ENCODE measurements around the gene LGALS9. TPM values are rescaled to one million over a fixed set of nuclear protein-coding genes. Genes with fewer than 3 reads are reported as not detected.

Gene LGALS9
- total and polyA plus RNA-seq, 3 experiments from 2014 or later, result 9.3 to 9.9 (median 9.8) TPM

DNA sequence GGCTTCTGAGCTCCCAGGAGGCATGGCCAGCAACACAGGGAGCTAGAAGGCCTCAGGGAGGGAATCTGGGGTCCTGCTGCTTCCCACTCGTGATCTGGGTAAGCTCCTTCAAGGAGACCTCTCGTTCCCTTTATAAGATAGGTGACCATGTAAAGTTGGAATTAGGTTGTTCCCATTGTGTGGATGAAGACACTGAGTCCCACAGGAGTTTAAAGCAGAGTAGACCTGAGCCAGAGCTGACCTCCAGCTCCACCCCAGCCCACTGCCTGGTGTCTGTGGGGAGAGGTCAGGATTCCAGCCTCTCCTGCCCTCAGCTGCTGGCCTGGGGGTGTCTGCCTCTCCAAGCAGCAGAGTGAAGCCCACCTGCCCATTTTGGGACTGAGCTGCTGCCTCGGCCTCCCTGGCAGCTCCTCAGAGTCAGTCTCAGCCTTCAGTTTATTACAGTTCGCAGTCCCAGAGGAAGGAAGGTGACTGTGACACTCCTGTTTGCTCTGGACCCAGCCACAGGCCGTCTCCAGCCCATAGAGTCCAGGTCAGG, 33.1 kb upstream of the LGALS9 start:
- Mint-ChIP-seq H3K4me1 (peaks cover 10 to 16% (median 16%) of the 10 kb centered on the region in 3 donors), H3K27me3 (no peaks in the 10 kb centered on the region), H3K27ac (peak overlapping the region in 1 of 8 donors; percentile 42), H3K36me3 (peaks cover 0 to 46% (median 11%) of the 10 kb centered on the region in 3 donors), H3K9me3 (no peaks in the 10 kb centered on the region), H3K4me3 (no peak overlapping the region)
- Histone ChIP-seq H3K4me3 (ENCODE audit: low read length) (no peak overlapping the region), H3K27ac (ENCODE audit: low read depth, low read length) (no peak overlapping the region), H3K4me1 (ENCODE audit: insufficient read depth, low read length) (no peaks in the 10 kb centered on the region), H3K9me3 (ENCODE audit: low read length) (no peaks in the 10 kb centered on the region), H3K36me3 (ENCODE audit: insufficient read depth, low read length) (peaks cover 1% of the 10 kb centered on the region), H3K27me3 (ENCODE audit: insufficient read depth, low read length, poor library complexity, severe bottlenecking) (no peaks in the 10 kb centered on the region)
- POLR2A ChIA-PET, result no interaction called here
- DNase-seq, result peak in 1 of 5 donors; percentile 14
- CTCF ChIA-PET, result interaction anchor here (1.2 to 2.4 kb wide), 5 partner anchors 53 to 361 kb away, joined by 4 to 8 read pairs (median 6); no protein-coding TSS in a partner anchor

DNA sequence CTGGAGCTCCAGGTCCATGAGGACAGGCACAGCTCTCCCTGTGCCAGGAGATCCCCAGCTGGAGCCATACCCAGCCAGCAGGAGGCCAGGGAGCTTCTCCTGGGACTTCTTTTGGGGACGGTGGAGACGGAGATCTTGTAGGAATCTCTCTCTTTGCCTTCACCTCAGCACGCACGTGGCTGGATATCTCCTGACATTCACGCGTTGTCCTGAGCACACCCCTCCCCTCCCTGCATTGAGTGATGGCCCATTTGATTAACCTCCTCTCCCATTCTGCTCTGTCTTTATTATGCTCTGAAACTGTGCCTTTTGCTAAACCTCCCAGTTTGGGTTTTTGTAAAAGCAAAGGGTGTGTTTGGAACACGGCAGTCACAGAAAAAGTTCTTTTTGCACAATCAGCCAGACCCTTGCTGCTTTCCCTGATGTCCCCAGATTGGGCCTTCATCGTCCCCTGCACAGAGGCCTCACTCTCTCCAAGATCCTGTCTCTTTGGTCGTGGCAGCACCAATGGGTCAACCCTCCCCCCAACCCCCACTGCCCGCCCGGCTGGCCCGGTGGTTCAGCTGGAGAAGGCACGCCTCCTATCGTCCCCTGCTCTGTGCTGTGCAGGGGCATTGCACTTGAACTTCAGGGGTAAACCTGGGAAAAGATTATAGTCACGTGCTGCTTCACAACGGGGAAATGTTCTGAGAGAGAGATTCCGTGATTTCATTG, 32.5 kb upstream of the LGALS9 start:
- H3K9me3 ChIP-seq (ENCODE audit: low read length), result no peaks in the 10 kb centered on the region
- Mint-ChIP-seq H3K4me1 (peaks cover 12 to 19% (median 16%) of the 10 kb centered on the region in 3 donors), H3K36me3 (peaks cover 0 to 45% (median 11%) of the 10 kb centered on the region in 3 donors), H3K4me3 (no peak overlapping the region), H3K27ac (peak overlapping the region in 2 of 8 donors; percentile 42 to 56), H3K27me3 (no peaks in the 10 kb centered on the region), H3K9me3 (no peaks in the 10 kb centered on the region)
- DNase-seq, result no peak
- H3K27ac ChIP-seq (ENCODE audit: low read depth, low read length), result no peak overlapping the region
- no peaks in the 10 kb centered on the region for H3K4me1 ChIP-seq (ENCODE audit: insufficient read depth, low read length)
- no peak overlapping the region for H3K4me3 ChIP-seq (ENCODE audit: low read length)
- no peaks in the 10 kb centered on the region for H3K36me3 ChIP-seq (ENCODE audit: insufficient read depth, low read length)
- CTCF ChIA-PET, result interaction anchor here (0.8 to 11.8 kb wide), 12 partner anchors 28 to 362 kb away, joined by 3 to 161 read pairs (median 8); no protein-coding TSS in a partner anchor
- POLR2A ChIA-PET, result no interaction called here
- H3K27me3 ChIP-seq (ENCODE audit: insufficient read depth, low read length, poor library complexity, severe bottlenecking), result no peaks in the 10 kb centered on the region

DNA sequence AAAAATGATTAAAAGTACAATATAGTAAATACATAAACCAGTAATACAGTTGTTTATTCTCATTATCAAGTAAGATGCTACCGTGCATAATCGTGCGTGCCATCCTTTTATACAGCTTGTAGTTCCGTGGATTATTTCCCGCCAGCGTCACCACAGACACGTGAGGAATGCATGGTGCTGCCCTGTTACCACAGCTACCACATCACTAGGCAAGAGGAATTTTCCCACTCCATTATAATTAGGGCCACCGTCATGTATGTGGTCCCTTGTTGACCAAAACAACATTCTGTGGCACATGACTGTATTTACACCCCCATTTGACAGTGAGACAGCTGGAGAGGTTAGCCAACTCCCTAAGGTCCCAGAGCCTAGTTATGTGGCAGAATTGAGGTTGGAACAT, 30.5 kb upstream of the LGALS9 start:
- no peak overlapping the region for H3K27ac ChIP-seq (ENCODE audit: low read depth, low read length)
- CTCF ChIA-PET, result interaction anchor here (0.9 to 11.8 kb wide), 27 partner anchors 8 to 364 kb away, joined by 3 to 161 read pairs (median 6); no protein-coding TSS in a partner anchor

GRCh38 chr17:27601069-27601974, 29.7 kb upstream of the LGALS9 start:
- no peaks in the 10 kb centered on the region for H3K4me1 ChIP-seq (ENCODE audit: insufficient read depth, low read length)
- no peaks in the 10 kb centered on the region for H3K27me3 ChIP-seq (ENCODE audit: insufficient read depth, low read length, poor library complexity, severe bottlenecking)
- peak; percentile 61 to 86 (median 74) for DNase-seq
- peaks cover 2% of the 10 kb centered on the region for H3K36me3 ChIP-seq (ENCODE audit: insufficient read depth, low read length)
- no peak overlapping the region for H3K4me3 ChIP-seq (ENCODE audit: low read length)
- no peaks in the 10 kb centered on the region for H3K9me3 ChIP-seq (ENCODE audit: low read length)
- Mint-ChIP-seq H3K27me3 (no peaks in the 10 kb centered on the region), H3K27ac (peak overlapping the region in 3 of 8 donors; percentile 42 to 78 (median 55)), H3K4me1 (peaks cover 4 to 6% (median 4%) of the 10 kb centered on the region in 3 donors), H3K9me3 (no peaks in the 10 kb centered on the region), H3K4me3 (no peak overlapping the region), H3K36me3 (peaks cover 0 to 43% (median 12%) of the 10 kb centered on the region in 3 donors)
- H3K27ac ChIP-seq (ENCODE audit: low read depth, low read length), result no peak overlapping the region
- CTCF ChIA-PET, result interaction anchor here (0.7 to 11.8 kb wide), 27 partner anchors 7 to 365 kb away, joined by 3 to 161 read pairs (median 5); no protein-coding TSS in a partner anchor
- POLR2A ChIA-PET, result no interaction called here

More for the DNA sequence above, 30.5 kb upstream of the LGALS9 start:
- Histone ChIP-seq H3K27me3 (ENCODE audit: insufficient read depth, low read length, poor library complexity, severe bottlenecking) (no peaks in the 10 kb centered on the region), H3K9me3 (ENCODE audit: low read length) (no peaks in the 10 kb centered on the region), H3K4me1 (ENCODE audit: insufficient read depth, low read length) (no peaks in the 10 kb centered on the region), H3K4me3 (ENCODE audit: low read length) (no peak overlapping the region), H3K36me3 (ENCODE audit: insufficient read depth, low read length) (no peaks in the 10 kb centered on the region)
- Mint-ChIP-seq H3K9me3 (no peaks in the 10 kb centered on the region), H3K27me3 (no peaks in the 10 kb centered on the region), H3K4me1 (peaks cover 4 to 7% (median 6%) of the 10 kb centered on the region in 3 donors), H3K36me3 (peaks cover 0 to 41% (median 9%) of the 10 kb centered on the region in 3 donors), H3K27ac (peak overlapping the region in 2 of 8 donors; percentile 12 to 63), H3K4me3 (no peak overlapping the region)
- DNase-seq, result no peak
- POLR2A ChIA-PET, result no interaction called here

- H3K36me3 Mint-ChIP-seq, result peaks cover 0 to 42% (median 10%) of the 10 kb centered on the region in 3 donors
- ChIA-PET POLR2A (interaction anchor here (0.5 kb wide), 1 partner anchor 274 kb away, joined by 3 read pairs; no protein-coding TSS in a partner anchor), CTCF (interaction anchor here (0.7 to 11.8 kb wide), 18 partner anchors 8 to 365 kb away, joined by 3 to 161 read pairs (median 4); no protein-coding TSS in a partner anchor)
Observed at GRCh38 chr17:27601975-27602302, 29.0 kb upstream of the LGALS9 start.

DNA sequence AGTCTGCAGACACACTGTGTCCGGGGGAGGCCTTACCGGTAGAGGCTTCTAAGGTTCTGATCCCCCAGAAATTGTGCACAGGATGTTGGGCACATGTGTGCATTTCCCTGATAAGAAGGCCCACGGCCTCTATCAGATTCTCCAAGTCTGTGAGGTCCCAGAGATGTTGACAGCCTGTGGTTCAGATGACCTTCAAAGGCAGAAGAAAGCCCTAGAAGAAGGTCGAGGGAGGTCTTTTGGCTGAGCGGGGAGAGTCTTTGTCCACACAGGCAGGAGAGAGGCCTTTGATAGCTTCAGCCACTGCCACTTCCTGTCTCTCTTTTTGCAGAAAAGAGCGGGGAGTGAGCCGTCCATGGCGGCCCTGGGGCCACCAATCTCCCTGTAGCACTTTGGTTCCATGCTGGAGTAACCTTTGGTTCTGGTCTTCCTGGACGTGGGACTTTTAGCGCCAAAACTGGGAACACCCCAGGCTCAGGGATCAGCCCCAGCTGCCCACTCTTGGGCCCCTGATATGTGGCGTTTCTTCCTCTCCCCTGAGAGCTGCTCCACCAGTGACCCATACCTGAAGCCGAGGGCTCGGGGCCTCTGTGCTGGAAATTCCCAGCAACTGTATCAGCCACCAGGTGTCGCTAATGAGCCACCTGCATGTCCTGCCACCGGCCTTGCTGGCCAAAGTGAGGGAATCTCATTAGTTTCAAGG, 28.1 kb upstream of the LGALS9 start:
- Histone ChIP-seq H3K36me3 (ENCODE audit: insufficient read depth, low read length) (peaks cover 4% of the 10 kb centered on the region), H3K27me3 (ENCODE audit: insufficient read depth, low read length, poor library complexity, severe bottlenecking) (no peaks in the 10 kb centered on the region), H3K4me1 (ENCODE audit: insufficient read depth, low read length) (no peaks in the 10 kb centered on the region), H3K4me3 (ENCODE audit: low read length) (no peak overlapping the region), H3K27ac (ENCODE audit: low read depth, low read length) (peak overlapping the region; percentile 52), H3K9me3 (ENCODE audit: low read length) (no peaks in the 10 kb centered on the region)
- Mint-ChIP-seq H3K4me1 (peaks cover 4 to 6% (median 4%) of the 10 kb centered on the region in 3 donors), H3K9me3 (no peaks in the 10 kb centered on the region), H3K4me3 (no peak overlapping the region), H3K27ac (peak overlapping the region in 1 of 8 donors; percentile 15), H3K27me3 (no peaks in the 10 kb centered on the region), H3K36me3 (peaks cover 0 to 42% (median 12%) of the 10 kb centered on the region in 3 donors)
- DNase-seq, result peak; percentile 53 to 75 (median 61)
- POLR2A ChIA-PET, result no interaction called here
- CTCF ChIA-PET, result interaction anchor here (0.7 to 11.8 kb wide), 23 partner anchors 7 to 366 kb away, joined by 3 to 161 read pairs (median 4); no protein-coding TSS in a partner anchor

More at GRCh38 chr17:27601975-27602302, 29.0 kb upstream of the LGALS9 start:
- Mint-ChIP-seq H3K27ac (no peak overlapping the region), H3K9me3 (no peaks in the 10 kb centered on the region), H3K4me1 (peaks cover 4 to 6% (median 4%) of the 10 kb centered on the region in 3 donors), H3K4me3 (no peak overlapping the region), H3K27me3 (no peaks in the 10 kb centered on the region)
- H3K27me3 ChIP-seq (ENCODE audit: insufficient read depth, low read length, poor library complexity, severe bottlenecking), result no peaks in the 10 kb centered on the region
- no peaks in the 10 kb centered on the region for H3K9me3 ChIP-seq (ENCODE audit: low read length)
- H3K4me3 ChIP-seq (ENCODE audit: low read length), result no peak overlapping the region
- DNase-seq, result no peak
- no peak overlapping the region for H3K27ac ChIP-seq (ENCODE audit: low read depth, low read length)
- peaks cover 4% of the 10 kb centered on the region for H3K36me3 ChIP-seq (ENCODE audit: insufficient read depth, low read length)
- no peaks in the 10 kb centered on the region for H3K4me1 ChIP-seq (ENCODE audit: insufficient read depth, low read length)

- no peak for DNase-seq
- H3K4me1 ChIP-seq (ENCODE audit: insufficient read depth, low read length), result no peaks in the 10 kb centered on the region
- Mint-ChIP-seq H3K27me3 (no peaks in the 10 kb centered on the region), H3K9me3 (no peaks in the 10 kb centered on the region), H3K27ac (no peak overlapping the region), H3K4me1 (peaks cover 4 to 6% (median 4%) of the 10 kb centered on the region in 3 donors), H3K36me3 (peaks cover 0 to 44% (median 12%) of the 10 kb centered on the region in 3 donors), H3K4me3 (no peak overlapping the region)
- no peaks in the 10 kb centered on the region for H3K27me3 ChIP-seq (ENCODE audit: insufficient read depth, low read length, poor library complexity, severe bottlenecking)
- CTCF ChIA-PET, result interaction anchor here (0.7 to 11.8 kb wide), 18 partner anchors 9 to 366 kb away, joined by 3 to 161 read pairs (median 4); no protein-coding TSS in a partner anchor
- POLR2A ChIA-PET, result no interaction called here
- H3K4me3 ChIP-seq (ENCODE audit: low read length), result no peak overlapping the region
- H3K27ac ChIP-seq (ENCODE audit: low read depth, low read length), result peak overlapping the region; percentile 52
- peaks cover 9% of the 10 kb centered on the region for H3K36me3 ChIP-seq (ENCODE audit: insufficient read depth, low read length)
- no peaks in the 10 kb centered on the region for H3K9me3 ChIP-seq (ENCODE audit: low read length)
Observed at GRCh38 chr17:27603421-27603770, 27.6 kb upstream of the LGALS9 start.
